Upper lobe of left lung (tissue), 4 donors: ENCODE measurements around the gene CELSR2.
A peak's percentile ranks its signal among the peaks of the same experiment; 100 is the strongest.

Source experiments
- CTCF ChIP-seq, 6 experiments: fragments of 450-650 bp in 4 of 6; fragments of 200-600 bp in 2 of 6; sonication (generic) in 2 of 6; IDR thresholded peaks; one replicate each; pipeline ENCODE4 v1.5.1; 2016 to 2019; ENCODE audit warnings: antibody characterized with exemption in 6 of 6
- POLR2A ChIP-seq, 4 donors: fragments of 450-650 bp; IDR thresholded peaks; one replicate each; pipeline ENCODE4 v1.5.1; 2016 to 2017; ENCODE audit warnings: antibody characterized with exemption in 4 of 4, mild to moderate bottlenecking in 2 of 4

- TF ChIP-seq CTCF (IDR thresholded peaks at IDR 0.05) = peak in 1 of 6 experiments; percentile 23
- TF ChIP-seq POLR2A (IDR thresholded peaks at IDR 0.05) = peak in 1 of 4 donors; percentile 25
Measured at GRCh38 chr1:109272831-109273547, 23.6 kb downstream of the CELSR2 start.
